HG03045 (cell line): Measurements from ENCODE around the gene ZNF77.
A peak's percentile ranks its signal among the peaks of the same experiment; 100 is the strongest.
"Not testable (repeated sequence)": the region's sequence is repeated elsewhere in the genome, so short reads cannot be mapped to it uniquely, and the experiment has no call there.

Source experiments
- ATAC-seq: cut with Tn5 transposase; IDR thresholded peaks from one replicate; pipeline ENCODE4 v1.9.1; 2021; ENCODE audit warnings: mild to moderate bottlenecking, moderate library complexity; ENCODE audit not compliant: unreplicated experiment

The ZNF77 gene

GRCh38 chr19:2944775-2945574 is at the start of gene ZNF77:
Gene ZNF77 (minus strand): TSS chr19:2944971. CDS start chr19:2944840, 131 bp downstream.
- peak; percentile 94 for ATAC-seq

GRCh38 chr19:2993579-2993978 is 48.8 kb upstream of the ZNF77 start:
- no peak for ATAC-seq

GRCh38 chr19:2992958-2993357 is 48.2 kb upstream of the ZNF77 start:
- ATAC-seq = no peak

GRCh38 chr19:2992333-2992732 is 47.6 kb upstream of the ZNF77 start:
- not testable (repeated sequence) for ATAC-seq

- no peak for ATAC-seq
Observed at GRCh38 chr19:2989236-2989946, 44.6 kb upstream of the ZNF77 start.

- no peak for ATAC-seq
Observed at GRCh38 chr19:2988568-2988967, 43.8 kb upstream of the ZNF77 start.

- no peak for ATAC-seq
Observed at GRCh38 chr19:2987797-2988196, 43.0 kb upstream of the ZNF77 start.

- ATAC-seq = no peak
Observed at GRCh38 chr19:2986951-2987524, 42.3 kb upstream of the ZNF77 start.

GRCh38 chr19:2984215-2984528 is 39.4 kb upstream of the ZNF77 start:
- no peak for ATAC-seq

GRCh38 chr19:2983351-2984214 is 38.8 kb upstream of the ZNF77 start:
- no peak for ATAC-seq

- no peak for ATAC-seq
Observed at GRCh38 chr19:2982983-2983350, 38.2 kb upstream of the ZNF77 start.

GRCh38 chr19:2982561-2982960 is 37.8 kb upstream of the ZNF77 start:
- ATAC-seq = no peak

- ATAC-seq = no peak
Observed at GRCh38 chr19:2981898-2982297, 37.1 kb upstream of the ZNF77 start.

- ATAC-seq = no peak
Observed at GRCh38 chr19:2978772-2979171, 34.0 kb upstream of the ZNF77 start.

- ATAC-seq = no peak
Observed at GRCh38 chr19:2978166-2978767, 33.5 kb upstream of the ZNF77 start.

GRCh38 chr19:2977746-2978138 is 33.0 kb upstream of the ZNF77 start:
- ATAC-seq = no peak

- ATAC-seq = peak; percentile 93
Observed at GRCh38 chr19:2977001-2977745, 32.4 kb upstream of the ZNF77 start, which contains the start of gene TLE6. Gene TLE6 (plus strand): TSS chr19:2977564. CDS start chr19:2978234, 670 bp downstream.

- no peak for ATAC-seq
Observed at GRCh38 chr19:2976609-2977000, 31.8 kb upstream of the ZNF77 start.

- ATAC-seq = no peak
Observed at GRCh38 chr19:2974342-2975041, 29.7 kb upstream of the ZNF77 start.
